PC-9 (cell line): ENCODE results near the gene KLHL36. TPM values are rescaled to one million over a fixed set of nuclear protein-coding genes. Genes with fewer than 3 reads are reported as not detected.

ENCODE experiments used
- BruUV-seq: library from RNA; stranded (reverse); fragments of 400-500 nt; replicated peaks from 2 replicates; lab custom pipeline; 2021; lab: Mats Ljungman, UMichigan
- CTCF ChIA-PET: fragments of 300-600 bp; sonication (Branson Sonifier 250); formaldehyde crosslinking; loops from one replicate; lab custom pipeline; 2022; ENCODE audit warnings: antibody characterized with exemption; lab: Charles Lee
- POLR2A ChIA-PET: fragments of 300-600 bp; sonication (Branson Sonifier 250); formaldehyde crosslinking; loops from one replicate; lab custom pipeline; 2022; ENCODE audit warnings: antibody characterized with exemption; ENCODE audit not compliant: unreplicated experiment; lab: Charles Lee
- DNase-seq, 2 experiments: peaks; one replicate each; pipeline versions ENCODE4 v3.0.0 to v3.0.0-alpha.2; 2015 to 2022; ENCODE audit warnings: mixed read lengths in 1 of 2
- H2AFZ ChIP-seq: fragments of 200-600 bp; sonication (generic); 2 replicates; pipeline ENCODE4 v1.8.1; 2017; ENCODE audit warnings: antibody characterized with exemption
- H3F3A ChIP-seq: fragments of 200-600 bp; sonication (generic); 2 replicates; pipeline ENCODE4 v1.8.1; 2017; ENCODE audit warnings: antibody characterized with exemption, mild to moderate bottlenecking, low read depth; ENCODE audit not compliant: insufficient read depth
- H3K27ac ChIP-seq: fragments of 200-600 bp; sonication (generic); 2 replicates; pipeline ENCODE4 v1.6.1; 2016; ENCODE audit warnings: mixed run types
- H3K27me3 ChIP-seq: fragments of 200-600 bp; sonication (generic); 2 replicates; pipeline ENCODE4 v1.6.1; 2016; ENCODE audit warnings: low read depth, mixed run types; ENCODE audit not compliant: insufficient read depth
- H3K36me3 ChIP-seq: fragments of 200-600 bp; sonication (generic); 2 replicates; pipeline ENCODE4 v1.6.1; 2016; ENCODE audit warnings: low read depth, mixed run types
- H3K4me1 ChIP-seq: fragments of 200-600 bp; sonication (generic); replicated peaks from 2 replicates; pipeline ENCODE4 v1.6.1; 2016; ENCODE audit warnings: mixed run types; ENCODE audit not compliant: insufficient read depth
- H3K4me2 ChIP-seq: fragments of 200-600 bp; sonication (generic); 2 replicates; pipeline ENCODE4 v1.6.1; 2017; ENCODE audit warnings: mixed run types
- H3K4me3 ChIP-seq: fragments of 200-600 bp; sonication (generic); 2 replicates; pipeline ENCODE4 v1.6.1; 2016; ENCODE audit warnings: mixed run types
- H3K79me2 ChIP-seq: fragments of 200-600 bp; sonication (generic); 2 replicates; pipeline ENCODE4 v1.6.1; 2017; ENCODE audit warnings: low read depth, mixed run types
- H3K9me2 ChIP-seq: fragments of 200-600 bp; sonication (generic); 2 replicates; pipeline ENCODE4 v1.8.1; 2017; ENCODE audit warnings: mild to moderate bottlenecking; ENCODE audit not compliant: insufficient read depth
- H3K9me3 ChIP-seq: fragments of 200-600 bp; sonication (generic); 2 replicates; pipeline ENCODE4 v1.8.1; 2016; ENCODE audit warnings: low read depth; ENCODE audit not compliant: insufficient read depth
- H4K20me1 ChIP-seq: fragments of 200-600 bp; sonication (generic); 2 replicates; pipeline ENCODE4 v1.8.1; 2017; ENCODE audit not compliant: insufficient read depth
- CTCF ChIP-seq: fragments of 200-600 bp; sonication (generic); conservative IDR thresholded peaks from 2 replicates; pipeline ENCODE4 v1.6.1; 2017; ENCODE audit warnings: mixed run types, antibody characterized with exemption, mild to moderate bottlenecking, moderate library complexity
- EZH2 ChIP-seq: fragments of 200-600 bp; sonication (generic); IDR thresholded peaks from 2 replicates; pipeline ENCODE4 v1.8.0; 2017; ENCODE audit warnings: antibody characterized with exemption, low read depth
- intact Hi-C: fragments of 100-400 bp; cut with micrococcal nuclease; formaldehyde crosslinking; loops from one replicate; pipeline ENCODE4 v1.10.0; 2022; ENCODE audit not compliant: unreplicated experiment
- total RNA-seq: library from RNA; stranded (reverse); gene quantifications from 2 replicates; pipeline ENCODE4 v1.2.3, GENCODE V29; 2021

KLHL36 gene
- total RNA-seq, 1 experiment from 2014 or later = 73.8 TPM

GRCh38 chr16:84614623-84614967 is 33.7 kb upstream of the KLHL36 start:
- ChIA-PET POLR2A (interaction anchor here (0.7 kb wide), 2 partner anchors 380 to 573 kb away, joined by 4 to 12 read pairs; no protein-coding TSS in a partner anchor), CTCF (interaction anchor here (0.6 kb wide), 1 partner anchor 53 kb away, joined by 4 read pairs; no protein-coding TSS in a partner anchor)
- Histone ChIP-seq H3K4me2 (peak overlapping the region; percentile 88; the same call in 1 of the 2 replicates), H3K36me3 (peaks cover 7% of the 10 kb centered on the region; the same call in 1 of the 2 replicates), H2AFZ (no peak overlapping the region), H3K4me1 (peaks cover 25% of the 10 kb centered on the region), H4K20me1 (peaks cover 73% of the 10 kb centered on the region), H3K27ac (no peak overlapping the region), H3K9me3 (no peaks in the 10 kb centered on the region), H3K27me3 (no peaks in the 10 kb centered on the region), H3K9me2 (no peaks in the 10 kb centered on the region), H3K4me3 (no peak overlapping the region; the same call in 1 of the 2 replicates), H3F3A (peaks cover 35% of the 10 kb centered on the region; the same call in 1 of the 2 replicates), H3K79me2 (peaks cover 81% of the 10 kb centered on the region)
- DNase-seq = no peak
- no TSS peak for BruUV-seq
- no peak for TF ChIP-seq EZH2
- no peak for TF ChIP-seq CTCF
- intact Hi-C loops = no loop called here

DNA sequence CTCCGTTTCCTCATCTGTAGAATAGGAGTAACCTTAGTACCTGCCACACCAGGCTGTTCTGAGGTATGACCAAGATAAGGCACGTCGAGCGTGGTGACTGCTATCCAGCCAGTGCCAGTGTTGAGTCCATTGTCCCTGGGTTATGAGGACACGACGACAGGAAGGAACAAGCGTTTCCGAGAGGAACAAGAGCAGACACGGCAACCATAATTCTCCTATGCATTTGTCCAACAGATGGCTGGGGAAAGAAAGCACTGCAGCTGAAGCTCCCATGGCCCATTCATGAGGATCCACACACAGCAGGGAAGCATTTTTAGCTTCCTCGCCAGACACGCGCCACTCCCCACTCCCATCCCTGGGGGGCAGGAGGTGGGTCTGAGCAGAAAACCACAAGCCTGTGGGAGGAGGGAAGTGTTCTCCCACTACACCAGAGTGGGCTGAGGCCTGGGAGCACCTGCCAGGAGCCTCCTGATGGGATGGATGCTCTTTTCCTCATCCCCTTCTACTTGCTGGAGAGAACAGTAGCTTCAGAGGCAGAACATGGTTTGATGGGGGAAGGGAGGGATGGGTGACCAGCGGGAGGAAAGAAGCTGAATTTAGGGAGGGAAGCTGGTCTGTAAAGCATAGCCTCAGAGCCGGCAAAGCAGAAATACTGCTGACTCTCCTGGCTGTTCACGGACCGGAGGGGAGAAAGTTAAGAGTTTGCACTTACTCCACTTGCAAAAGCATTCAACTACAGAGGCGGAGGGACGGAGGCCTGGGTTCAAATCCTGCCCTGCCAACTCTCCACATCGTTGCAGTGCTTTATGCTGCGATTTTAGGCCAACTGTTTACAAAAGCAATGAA is 33.1 kb upstream of the KLHL36 start:
- peak overlapping the region; percentile 74 for H3K4me3 ChIP-seq
- peaks cover 67% of the 10 kb centered on the region for H4K20me1 ChIP-seq
- intact Hi-C loops = loop anchor here (5.0 kb wide), 1 partner anchor 663 kb away; the partner anchor contains the start of gene OSGIN1

More for the DNA sequence above, 33.1 kb upstream of the KLHL36 start:
- POLR2A ChIA-PET = interaction anchor here (0.7 to 0.9 kb wide), 3 partner anchors 34 to 379 kb away, joined by 3 to 10 read pairs (median 4); no protein-coding TSS in a partner anchor
- Histone ChIP-seq H3K4me2 (peak overlapping the region; percentile 88), H3F3A (peaks cover 30% of the 10 kb centered on the region; the same call in 1 of the 2 replicates), H3K79me2 (peaks cover 75% of the 10 kb centered on the region), H3K9me2 (no peaks in the 10 kb centered on the region), H3K4me1 (peaks cover 30% of the 10 kb centered on the region), H3K36me3 (peaks cover 7% of the 10 kb centered on the region; the same call in 1 of the 2 replicates), H3K27ac (no peak overlapping the region), H3K9me3 (no peaks in the 10 kb centered on the region), H2AFZ (no peak overlapping the region), H3K27me3 (no peaks in the 10 kb centered on the region)
- CTCF ChIA-PET = interaction anchor here (0.6 to 0.7 kb wide), 3 partner anchors 54 to 138 kb away, joined by 3 to 4 read pairs (median 3); no protein-coding TSS in a partner anchor
- TF ChIP-seq CTCF (no peak), EZH2 (no peak)
- DNase-seq = no peak
- no TSS peak for BruUV-seq
